Measurements from ENCODE around the gene CHI3L2.
A peak's percentile ranks its signal among the peaks of the same experiment; 100 is the strongest.

CHI3L2 gene

GRCh38 chr1:111202366-111202706 is 25.2 kb upstream of the CHI3L2 start:
- H3K27ac ChIP-seq (ENCODE audit: insufficient read depth, low read length, poor library complexity, severe bottlenecking): peak overlapping the region; percentile 92
- H3K36me3 ChIP-seq (ENCODE audit: control insufficient read depth, insufficient read depth, low read length): peaks cover 13% of the 10 kb centered on the region
- no peaks in the 10 kb centered on the region for H3K27me3 ChIP-seq (replicated peaks; ENCODE audit: control insufficient read depth, insufficient read depth, low read length, poor library complexity, severe bottlenecking)
- H3K9me3 ChIP-seq (ENCODE audit: control insufficient read depth, low read length): no peaks in the 10 kb centered on the region
- DNase-seq: no peak
- peaks cover 49% of the 10 kb centered on the region for H3K4me1 ChIP-seq (ENCODE audit: control insufficient read depth, insufficient read depth, low read length, poor library complexity, severe bottlenecking)
- H3K4me3 ChIP-seq (ENCODE audit: insufficient read depth, low read depth, low read length, poor library complexity, severe bottlenecking): peak overlapping the region; percentile 18

DNA sequence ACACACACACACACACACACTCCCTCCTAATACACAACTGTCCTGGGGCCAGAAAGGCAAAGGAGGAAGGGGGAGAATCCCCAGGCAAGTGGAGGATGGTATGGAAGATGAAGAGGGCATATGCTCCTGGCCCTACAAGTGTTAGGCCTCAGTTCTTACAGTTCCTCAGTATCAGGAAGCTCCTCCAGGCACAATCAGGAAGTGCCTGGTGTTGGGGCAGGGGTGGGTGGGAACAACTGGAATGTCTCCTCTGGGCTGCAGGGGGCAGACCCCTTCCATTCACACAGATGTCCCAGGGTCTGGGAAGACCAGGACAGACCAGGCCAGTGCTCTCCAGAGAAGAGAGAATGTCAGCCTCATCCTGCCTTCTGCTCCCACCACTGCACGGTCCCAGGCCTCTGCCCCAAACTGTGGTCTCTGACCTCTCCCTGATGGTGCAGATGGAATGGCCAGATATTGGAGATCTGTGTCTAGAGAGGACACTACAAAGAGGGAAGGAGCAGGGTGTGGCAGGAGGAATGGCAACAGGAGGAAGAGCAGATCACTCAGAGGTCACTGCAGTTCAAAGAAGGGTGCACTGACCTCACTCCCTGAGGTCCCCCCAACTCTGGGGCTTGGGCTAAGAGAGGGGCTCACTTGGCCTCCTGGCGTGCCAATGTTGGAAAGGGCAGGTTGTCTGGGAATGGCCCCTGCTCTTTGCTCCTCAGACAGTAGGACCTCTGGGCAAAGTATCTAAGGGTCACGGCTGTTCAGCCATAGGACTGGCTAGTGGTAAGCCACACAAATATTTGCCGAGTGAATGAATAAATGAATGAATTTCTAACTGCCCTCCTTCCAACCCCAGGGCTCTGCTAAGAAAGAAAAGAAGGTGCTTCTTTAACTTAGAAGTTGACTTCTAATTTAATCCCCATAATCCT is 24.5 kb upstream of the CHI3L2 start:
- Histone ChIP-seq H3K4me3 (ENCODE audit: insufficient read depth, low read depth, low read length, poor library complexity, severe bottlenecking) (peak overlapping the region; percentile 65), H3K36me3 (ENCODE audit: control insufficient read depth, insufficient read depth, low read length) (peaks cover 7% of the 10 kb centered on the region), H3K27ac (ENCODE audit: insufficient read depth, low read length, poor library complexity, severe bottlenecking) (peak overlapping the region; percentile 92), H3K4me1 (ENCODE audit: control insufficient read depth, insufficient read depth, low read length, poor library complexity, severe bottlenecking) (peaks cover 49% of the 10 kb centered on the region), H3K27me3 (replicated peaks; ENCODE audit: control insufficient read depth, insufficient read depth, low read length, poor library complexity, severe bottlenecking) (no peaks in the 10 kb centered on the region), H3K9me3 (ENCODE audit: control insufficient read depth, low read length) (no peaks in the 10 kb centered on the region)
- DNase-seq: no peak

DNA sequence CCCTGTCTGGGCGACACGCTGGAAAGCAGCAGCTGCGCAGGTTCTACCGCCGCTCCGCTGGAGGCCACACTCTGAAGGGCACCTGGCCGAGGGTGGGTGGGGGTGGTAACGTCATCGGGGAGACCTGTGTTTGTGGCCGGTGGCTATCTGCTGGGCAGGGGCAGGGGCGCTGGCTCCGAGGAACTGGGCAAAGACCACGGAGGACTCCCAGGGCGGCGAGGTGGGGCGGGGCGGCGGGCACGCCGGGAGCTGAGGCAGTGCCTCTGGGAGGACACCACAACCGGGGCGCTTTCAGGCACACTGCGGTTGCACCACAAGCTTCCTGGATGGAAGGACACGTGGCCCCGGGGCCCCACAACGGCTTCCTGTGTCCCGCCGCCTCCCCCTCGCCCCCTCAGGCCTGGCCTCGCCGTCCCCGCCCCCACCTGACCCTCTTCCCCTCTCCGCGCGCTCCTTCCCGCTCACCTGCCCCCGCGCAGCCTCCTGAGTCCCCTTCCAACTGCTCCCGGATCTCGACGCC is 23.8 kb upstream of the CHI3L2 start:
- Histone ChIP-seq H3K27me3 (replicated peaks; ENCODE audit: control insufficient read depth, insufficient read depth, low read length, poor library complexity, severe bottlenecking) (no peaks in the 10 kb centered on the region), H3K4me1 (ENCODE audit: control insufficient read depth, insufficient read depth, low read length, poor library complexity, severe bottlenecking) (peaks cover 41% of the 10 kb centered on the region), H3K27ac (ENCODE audit: insufficient read depth, low read length, poor library complexity, severe bottlenecking) (peak overlapping the region; percentile 92), H3K4me3 (ENCODE audit: insufficient read depth, low read depth, low read length, poor library complexity, severe bottlenecking) (peak overlapping the region; percentile 65), H3K36me3 (ENCODE audit: control insufficient read depth, insufficient read depth, low read length) (no peaks in the 10 kb centered on the region), H3K9me3 (ENCODE audit: control insufficient read depth, low read length) (no peaks in the 10 kb centered on the region)
- DNase-seq: peak; percentile 77 to 88 (median 85)

GRCh38 chr1:111204201-111204982 is 23.1 kb upstream of the CHI3L2 start:
- peaks cover 41% of the 10 kb centered on the region for H3K4me1 ChIP-seq (ENCODE audit: control insufficient read depth, insufficient read depth, low read length, poor library complexity, severe bottlenecking)
- peak overlapping the region; percentile 92 for H3K27ac ChIP-seq (ENCODE audit: insufficient read depth, low read length, poor library complexity, severe bottlenecking)
- H3K27me3 ChIP-seq (replicated peaks; ENCODE audit: control insufficient read depth, insufficient read depth, low read length, poor library complexity, severe bottlenecking): no peaks in the 10 kb centered on the region
- H3K4me3 ChIP-seq (ENCODE audit: insufficient read depth, low read depth, low read length, poor library complexity, severe bottlenecking): peak overlapping the region; percentile 65
- no peaks in the 10 kb centered on the region for H3K36me3 ChIP-seq (ENCODE audit: control insufficient read depth, insufficient read depth, low read length)
- peak; percentile 56 to 68 (median 67) for DNase-seq
- no peaks in the 10 kb centered on the region for H3K9me3 ChIP-seq (ENCODE audit: control insufficient read depth, low read length)

- H3K4me3 ChIP-seq (ENCODE audit: insufficient read depth, low read depth, low read length, poor library complexity, severe bottlenecking): peak overlapping the region; percentile 65
- H3K27ac ChIP-seq (ENCODE audit: insufficient read depth, low read length, poor library complexity, severe bottlenecking): peak overlapping the region; percentile 92
- no peaks in the 10 kb centered on the region for H3K36me3 ChIP-seq (ENCODE audit: control insufficient read depth, insufficient read depth, low read length)
- H3K4me1 ChIP-seq (ENCODE audit: control insufficient read depth, insufficient read depth, low read length, poor library complexity, severe bottlenecking): peaks cover 41% of the 10 kb centered on the region
- H3K9me3 ChIP-seq (ENCODE audit: control insufficient read depth, low read length): no peaks in the 10 kb centered on the region
- H3K27me3 ChIP-seq (replicated peaks; ENCODE audit: control insufficient read depth, insufficient read depth, low read length, poor library complexity, severe bottlenecking): no peaks in the 10 kb centered on the region
- no peak for DNase-seq
Measured at GRCh38 chr1:111204983-111205713, 22.4 kb upstream of the CHI3L2 start.

GRCh38 chr1:111205714-111206050 is 21.8 kb upstream of the CHI3L2 start:
- no peak overlapping the region for H3K27ac ChIP-seq (ENCODE audit: insufficient read depth, low read length, poor library complexity, severe bottlenecking)
- H3K4me1 ChIP-seq (ENCODE audit: control insufficient read depth, insufficient read depth, low read length, poor library complexity, severe bottlenecking): peaks cover 39% of the 10 kb centered on the region
- DNase-seq: no peak
- H3K36me3 ChIP-seq (ENCODE audit: control insufficient read depth, insufficient read depth, low read length): no peaks in the 10 kb centered on the region
- H3K9me3 ChIP-seq (ENCODE audit: control insufficient read depth, low read length): no peaks in the 10 kb centered on the region
- no peak overlapping the region for H3K4me3 ChIP-seq (ENCODE audit: insufficient read depth, low read depth, low read length, poor library complexity, severe bottlenecking)
- no peaks in the 10 kb centered on the region for H3K27me3 ChIP-seq (replicated peaks; ENCODE audit: control insufficient read depth, insufficient read depth, low read length, poor library complexity, severe bottlenecking)

GRCh38 chr1:111208921-111209320 is 18.6 kb upstream of the CHI3L2 start:
- Histone ChIP-seq H3K4me1 (ENCODE audit: control insufficient read depth, insufficient read depth, low read length, poor library complexity, severe bottlenecking) (peaks cover 14% of the 10 kb centered on the region), H3K27ac (ENCODE audit: insufficient read depth, low read length, poor library complexity, severe bottlenecking) (no peak overlapping the region), H3K9me3 (ENCODE audit: control insufficient read depth, low read length) (no peaks in the 10 kb centered on the region), H3K27me3 (replicated peaks; ENCODE audit: control insufficient read depth, insufficient read depth, low read length, poor library complexity, severe bottlenecking) (no peaks in the 10 kb centered on the region), H3K36me3 (ENCODE audit: control insufficient read depth, insufficient read depth, low read length) (no peaks in the 10 kb centered on the region), H3K4me3 (ENCODE audit: insufficient read depth, low read depth, low read length, poor library complexity, severe bottlenecking) (no peak overlapping the region)
- DNase-seq: no peak

- DNase-seq: no peak
- Histone ChIP-seq H3K27ac (ENCODE audit: insufficient read depth, low read length, poor library complexity, severe bottlenecking) (no peak overlapping the region), H3K4me3 (ENCODE audit: insufficient read depth, low read depth, low read length, poor library complexity, severe bottlenecking) (no peak overlapping the region), H3K36me3 (ENCODE audit: control insufficient read depth, insufficient read depth, low read length) (no peaks in the 10 kb centered on the region), H3K4me1 (ENCODE audit: control insufficient read depth, insufficient read depth, low read length, poor library complexity, severe bottlenecking) (peaks cover 14% of the 10 kb centered on the region), H3K9me3 (ENCODE audit: control insufficient read depth, low read length) (no peaks in the 10 kb centered on the region), H3K27me3 (replicated peaks; ENCODE audit: control insufficient read depth, insufficient read depth, low read length, poor library complexity, severe bottlenecking) (no peaks in the 10 kb centered on the region)
Measured at GRCh38 chr1:111209622-111210021, 17.9 kb upstream of the CHI3L2 start.

DNA sequence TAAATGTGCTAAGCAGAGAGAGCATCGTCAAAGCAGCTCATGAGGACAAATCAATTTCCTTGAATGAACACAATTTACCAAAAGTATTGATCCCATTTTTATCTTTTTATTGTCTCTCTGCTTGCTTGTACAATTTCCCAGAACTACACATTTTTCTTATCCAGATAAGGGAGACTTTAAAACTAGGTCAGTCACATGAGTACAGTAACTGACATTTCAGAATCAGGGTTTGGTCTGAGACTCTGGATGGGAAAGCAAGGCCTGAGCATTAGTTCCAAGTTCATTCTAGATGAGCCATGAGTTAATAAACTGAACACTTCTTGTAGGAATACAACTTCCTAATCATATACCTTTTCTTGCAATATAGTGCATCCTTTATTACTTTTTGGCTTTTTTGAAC is 15.6 kb upstream of the CHI3L2 start:
- H3K4me3 ChIP-seq (ENCODE audit: insufficient read depth, low read depth, low read length, poor library complexity, severe bottlenecking): no peak overlapping the region
- H3K4me1 ChIP-seq (ENCODE audit: control insufficient read depth, insufficient read depth, low read length, poor library complexity, severe bottlenecking): peaks cover 29% of the 10 kb centered on the region
- no peak for DNase-seq
- no peaks in the 10 kb centered on the region for H3K36me3 ChIP-seq (ENCODE audit: control insufficient read depth, insufficient read depth, low read length)
- H3K27ac ChIP-seq (ENCODE audit: insufficient read depth, low read length, poor library complexity, severe bottlenecking): no peak overlapping the region
- H3K27me3 ChIP-seq (replicated peaks; ENCODE audit: control insufficient read depth, insufficient read depth, low read length, poor library complexity, severe bottlenecking): no peaks in the 10 kb centered on the region
- H3K9me3 ChIP-seq (ENCODE audit: control insufficient read depth, low read length): no peaks in the 10 kb centered on the region

All from effector memory CD4-positive, alpha-beta T cell (primary cell).